ENCODE results near the gene MICOS13.
A peak's percentile ranks its signal among the peaks of the same experiment; 100 is the strongest.
"Not testable (repeated sequence)": the region's sequence is repeated elsewhere in the genome, so short reads cannot be mapped to it uniquely, and the experiment has no call there.

Gene MICOS13

GRCh38 chr19:5698635-5699422 is 18.5 kb upstream of the MICOS13 start:
- no peak for DNase-seq

- no peak for DNase-seq
Observed at GRCh38 chr19:5697890-5698634, 17.7 kb upstream of the MICOS13 start.

- no peak for DNase-seq
Observed at GRCh38 chr19:5697022-5697889, 16.9 kb upstream of the MICOS13 start.

GRCh38 chr19:5696196-5697021 is 16.1 kb upstream of the MICOS13 start:
- no peak for DNase-seq

- no peak for DNase-seq
Observed at GRCh38 chr19:5695649-5696195, 15.4 kb upstream of the MICOS13 start.

GRCh38 chr19:5694956-5695648 is 14.8 kb upstream of the MICOS13 start:
- DNase-seq: no peak

GRCh38 chr19:5694167-5694955 is 14.0 kb upstream of the MICOS13 start:
- DNase-seq: no peak

GRCh38 chr19:5693195-5694166 is 13.2 kb upstream of the MICOS13 start:
- DNase-seq: no peak

GRCh38 chr19:5692723-5693194 is 12.4 kb upstream of the MICOS13 start:
- no peak for DNase-seq

GRCh38 chr19:5691822-5692722 is 11.8 kb upstream of the MICOS13 start:
- no peak for DNase-seq

- DNase-seq: peak; percentile 58
Observed at GRCh38 chr19:5690955-5691821, 10.9 kb upstream of the MICOS13 start.

GRCh38 chr19:5690125-5690954 is 10.0 kb upstream of the MICOS13 start, which contains the start of gene RPL36:
TSS of gene RPL36 (plus strand) at chr19:5690295. CDS start at chr19:5690508, 213 bp downstream.
- DNase-seq: peak; percentile 96

GRCh38 chr19:5688262-5688881 is 8.1 kb upstream of the MICOS13 start:
- not testable (repeated sequence) for DNase-seq

- DNase-seq: no peak
Observed at GRCh38 chr19:5687360-5688198, 7.3 kb upstream of the MICOS13 start.

Measured in fibroblast of upper back skin (primary cell).